GM12875 (cell line): Measurements from ENCODE around the gene TMEM204.

Experiments
- H3K4me3 ChIP-seq: one replicate; pipeline ENCODE4 v1.5.1; 2011; ENCODE audit warnings: low read depth, low read length, control low read depth
- CTCF ChIP-seq: IDR thresholded peaks from 2 replicates; pipeline ENCODE4 v1.5.1; 2011; ENCODE audit warnings: low read depth, mild to moderate bottlenecking, control low read depth, inconsistent platforms, low read length, moderate library complexity, borderline replicate concordance; ENCODE audit not compliant: insufficient read depth

The TMEM204 gene

GRCh38 chr16:1535391-1536291 is 2.2 kb downstream of the TMEM204 start:
- TF ChIP-seq CTCF: no peak
- H3K4me3 ChIP-seq: no peak overlapping the region

GRCh38 chr16:1536601-1537000 is 3.1 kb downstream of the TMEM204 start:
- no peak for TF ChIP-seq CTCF
- H3K4me3 ChIP-seq: no peak overlapping the region

- TF ChIP-seq CTCF: no peak
- H3K4me3 ChIP-seq: no peak overlapping the region
Measured at GRCh38 chr16:1537138-1537577, 3.7 kb downstream of the TMEM204 start.

GRCh38 chr16:1537763-1538289 is 4.4 kb downstream of the TMEM204 start:
- no peak for TF ChIP-seq CTCF
- no peak overlapping the region for H3K4me3 ChIP-seq

GRCh38 chr16:1538804-1539520 is 5.5 kb downstream of the TMEM204 start:
- TF ChIP-seq CTCF: peak; percentile 46
- H3K4me3 ChIP-seq: no peak overlapping the region

GRCh38 chr16:1539720-1540555 is 6.5 kb downstream of the TMEM204 start:
- H3K4me3 ChIP-seq: no peak overlapping the region
- no peak for TF ChIP-seq CTCF
